Gastrocnemius medialis (tissue), 4 donors: Measurements from ENCODE around the gene SLC12A7.
"Not testable (repeated sequence)": the region's sequence is repeated elsewhere in the genome, so short reads cannot be mapped to it uniquely, and the experiment has no call there.

Source experiments
- POLR2A ChIP-seq, 2 donors: fragments of 450-650 bp; IDR thresholded peaks; one replicate each; pipeline ENCODE4 v1.6.1; 2017; ENCODE audit warnings: antibody characterized with exemption in 2 of 2, mild to moderate bottlenecking in 2 of 2, moderate library complexity in 2 of 2
- TF ChIP-seq, protein P1 (sequence below), 5 experiments: fragments of 450-650 bp in 3 of 5; fragments of 200-600 bp in 2 of 5; sonication (generic) in 2 of 5; IDR thresholded peaks in 4 of 5; conservative IDR thresholded peaks in 1 of 5; 1 replicate in 4 of 5; 2 replicates in 1 of 5; pipeline ENCODE4 v1.5.1; 2016 to 2019; ENCODE audit warnings: antibody characterized with exemption in 5 of 5, mild to moderate bottlenecking in 3 of 5, moderate library complexity in 3 of 5

DNA sequence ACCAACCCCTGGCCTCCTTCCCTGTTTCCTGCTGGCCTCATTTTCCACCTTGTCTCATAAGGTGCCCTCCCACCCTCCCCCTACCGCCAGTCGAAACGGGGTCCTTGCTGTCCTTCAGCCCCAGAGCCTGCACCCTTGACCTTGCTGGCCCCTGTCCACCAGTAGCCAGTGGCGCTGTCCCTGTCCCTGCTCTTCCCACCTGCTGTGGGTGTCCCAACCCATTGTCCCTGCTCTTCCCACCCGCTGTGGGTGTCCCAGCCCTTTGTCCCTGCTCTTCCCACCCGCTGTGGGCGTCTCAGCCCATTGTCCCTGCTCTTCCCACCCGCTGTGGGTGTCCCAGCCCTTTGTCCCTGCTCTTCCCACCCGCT lies 89.9 kb downstream of the SLC12A7 start:
- TF ChIP-seq, protein P1, sequence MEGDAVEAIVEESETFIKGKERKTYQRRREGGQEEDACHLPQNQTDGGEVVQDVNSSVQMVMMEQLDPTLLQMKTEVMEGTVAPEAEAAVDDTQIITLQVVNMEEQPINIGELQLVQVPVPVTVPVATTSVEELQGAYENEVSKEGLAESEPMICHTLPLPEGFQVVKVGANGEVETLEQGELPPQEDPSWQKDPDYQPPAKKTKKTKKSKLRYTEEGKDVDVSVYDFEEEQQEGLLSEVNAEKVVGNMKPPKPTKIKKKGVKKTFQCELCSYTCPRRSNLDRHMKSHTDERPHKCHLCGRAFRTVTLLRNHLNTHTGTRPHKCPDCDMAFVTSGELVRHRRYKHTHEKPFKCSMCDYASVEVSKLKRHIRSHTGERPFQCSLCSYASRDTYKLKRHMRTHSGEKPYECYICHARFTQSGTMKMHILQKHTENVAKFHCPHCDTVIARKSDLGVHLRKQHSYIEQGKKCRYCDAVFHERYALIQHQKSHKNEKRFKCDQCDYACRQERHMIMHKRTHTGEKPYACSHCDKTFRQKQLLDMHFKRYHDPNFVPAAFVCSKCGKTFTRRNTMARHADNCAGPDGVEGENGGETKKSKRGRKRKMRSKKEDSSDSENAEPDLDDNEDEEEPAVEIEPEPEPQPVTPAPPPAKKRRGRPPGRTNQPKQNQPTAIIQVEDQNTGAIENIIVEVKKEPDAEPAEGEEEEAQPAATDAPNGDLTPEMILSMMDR (IDR thresholded peaks at IDR 0.05 in 4 of 5, conservative IDR thresholded peaks at IDR 0.05 in 1 of 5), result not testable (repeated sequence)
- TF ChIP-seq POLR2A (IDR thresholded peaks at IDR 0.05), result not testable (repeated sequence)
